ENCODE data around the gene R3HDM1.

R3HDM1 gene

GRCh38 chr2:135773319-135773718 lies 242.0 kb downstream of the R3HDM1 start:
- Mint-ChIP-seq H3K36me3 (ENCODE audit: low read depth) (peaks cover 95% of the 10 kb centered on the region), H3K27me3 (no peaks in the 10 kb centered on the region), H3K4me3 (no peak overlapping the region), H3K27ac (peak overlapping the region; percentile 58), H3K9me3 (no peaks in the 10 kb centered on the region), H3K4me1 (ENCODE audit: low read depth) (peaks cover 5% of the 10 kb centered on the region)
- intact Hi-C loops (cut with micrococcal nuclease), result no loop called here

GRCh38 chr2:135773917-135774316 lies 242.6 kb downstream of the R3HDM1 start:
- intact Hi-C loops (cut with micrococcal nuclease), result no loop called here
- peaks cover 5% of the 10 kb centered on the region for H3K4me1 Mint-ChIP-seq (ENCODE audit: low read depth)
- H3K36me3 Mint-ChIP-seq (ENCODE audit: low read depth), result peaks cover 94% of the 10 kb centered on the region
- no peak overlapping the region for H3K4me3 Mint-ChIP-seq
- no peaks in the 10 kb centered on the region for H3K9me3 Mint-ChIP-seq
- H3K27me3 Mint-ChIP-seq, result no peaks in the 10 kb centered on the region
- no peak overlapping the region for H3K27ac Mint-ChIP-seq

All from dendritic cell treated with granulocyte-macrophage colony-stimulating factor and Interleukin-4, amounts not matched to agents 40 ng/mL and 50 ng/mL, for 4 days (primary cell).